Fibroblast of skin of back (primary cell): ENCODE data around the gene HOXD1.
A peak's percentile ranks its signal among the peaks of the same experiment; 100 is the strongest.

Source experiments
- DNase-seq: peaks from one replicate; pipeline ENCODE4 v3.0.0-alpha.2; 2013

Gene HOXD1

DNA sequence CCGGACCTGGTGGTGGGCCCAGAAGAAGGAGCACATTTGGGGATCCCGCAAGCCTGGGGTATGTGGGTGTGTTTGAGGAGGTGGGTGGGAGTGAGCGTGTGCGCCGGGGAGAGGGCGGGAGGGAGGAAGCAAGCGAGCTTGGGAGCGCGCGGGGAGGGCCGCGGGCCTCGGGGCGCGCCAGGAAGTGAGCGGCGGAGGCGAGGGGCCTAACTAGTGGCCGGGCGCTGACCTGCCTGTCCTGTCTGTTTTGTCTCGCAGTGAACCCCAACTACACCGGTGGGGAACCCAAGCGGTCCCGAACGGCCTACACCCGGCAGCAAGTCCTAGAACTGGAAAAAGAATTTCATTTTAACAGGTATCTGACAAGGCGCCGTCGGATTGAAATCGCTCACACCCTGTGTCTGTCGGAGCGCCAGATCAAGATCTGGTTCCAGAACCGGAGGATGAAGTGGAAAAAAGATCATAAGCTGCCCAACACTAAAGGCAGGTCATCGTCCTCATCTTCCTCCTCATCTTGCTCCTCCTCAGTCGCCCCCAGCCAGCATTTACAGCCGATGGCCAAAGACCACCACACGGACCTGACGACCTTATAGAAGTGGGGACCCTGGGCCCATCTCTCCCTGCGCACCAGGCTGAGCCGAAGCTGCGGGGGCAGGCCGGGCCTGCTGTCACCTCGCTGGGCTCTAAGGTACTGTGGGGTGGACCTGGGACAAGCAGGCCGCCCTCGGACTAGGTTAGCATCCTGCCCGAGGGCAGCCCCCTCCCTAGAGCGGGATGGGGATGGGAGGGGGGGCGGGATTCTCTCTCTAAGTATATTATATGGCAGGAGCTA is 35.9 kb upstream of the HOXD1 start:
- DNase-seq: no peak

DNA sequence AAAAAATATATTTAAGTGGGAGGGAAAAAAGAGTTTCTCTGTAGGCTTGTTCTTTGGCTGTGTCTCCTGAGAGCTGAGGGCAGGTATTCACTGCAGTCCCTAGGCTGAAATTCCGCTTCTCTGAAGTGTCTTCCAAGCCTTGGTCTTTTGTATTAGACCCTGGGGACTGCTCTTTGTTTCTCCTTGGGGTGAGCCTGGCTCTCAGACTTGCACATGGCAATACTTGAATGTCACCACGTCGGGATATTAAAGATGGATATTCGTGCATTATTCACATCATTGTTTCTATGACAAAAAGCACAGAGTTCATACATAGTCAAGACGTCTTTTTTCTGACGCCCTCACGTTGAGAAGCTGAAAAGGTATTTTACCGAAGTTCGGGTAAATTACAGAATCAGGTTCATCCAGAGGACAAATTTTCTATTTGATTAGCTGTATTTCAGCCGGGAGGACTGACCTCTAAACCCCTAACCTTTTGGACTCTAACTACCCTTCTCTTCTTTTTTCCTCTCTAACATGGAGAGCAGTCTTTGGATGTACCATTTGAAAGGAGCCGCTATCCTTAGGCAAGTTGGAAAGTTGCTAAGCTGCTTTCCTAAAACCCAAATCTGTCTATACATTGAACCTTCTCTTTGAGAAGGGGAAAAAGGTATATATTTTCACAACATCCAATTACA is 33.8 kb upstream of the HOXD1 start:
- DNase-seq: no peak

DNA sequence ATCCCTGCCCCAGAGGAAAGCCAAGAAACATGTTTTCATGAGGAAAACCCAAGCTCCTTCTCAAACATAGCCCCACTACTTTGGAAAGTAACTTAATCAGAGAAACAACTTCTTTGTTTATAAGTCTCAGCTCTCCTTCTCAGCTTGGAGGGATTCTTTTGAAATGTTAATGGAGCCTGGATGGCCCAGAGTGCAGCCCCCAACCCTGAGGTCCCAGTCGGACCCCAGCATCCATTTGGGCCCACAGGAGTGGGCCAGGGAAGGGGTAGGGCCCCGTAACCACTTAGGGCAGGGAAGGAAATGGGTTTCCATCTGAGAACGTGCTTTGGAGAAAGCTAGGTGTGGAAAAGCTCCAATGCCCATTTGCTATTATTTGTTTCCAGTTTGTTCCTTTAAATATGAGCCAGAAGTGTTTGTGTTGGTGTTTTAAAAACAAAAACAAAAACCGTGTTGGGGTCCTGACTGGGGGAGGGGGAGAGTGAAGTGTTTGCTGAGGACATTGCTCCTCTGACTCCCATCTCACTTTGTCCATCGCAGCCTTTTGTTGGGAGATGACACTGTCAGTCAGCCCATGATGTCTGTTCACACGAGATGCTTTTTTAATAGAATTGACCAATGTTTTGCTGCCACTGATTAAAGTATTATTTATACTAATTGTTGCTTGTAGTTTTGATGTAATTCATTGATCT is 33.0 kb upstream of the HOXD1 start:
- no peak for DNase-seq

DNA sequence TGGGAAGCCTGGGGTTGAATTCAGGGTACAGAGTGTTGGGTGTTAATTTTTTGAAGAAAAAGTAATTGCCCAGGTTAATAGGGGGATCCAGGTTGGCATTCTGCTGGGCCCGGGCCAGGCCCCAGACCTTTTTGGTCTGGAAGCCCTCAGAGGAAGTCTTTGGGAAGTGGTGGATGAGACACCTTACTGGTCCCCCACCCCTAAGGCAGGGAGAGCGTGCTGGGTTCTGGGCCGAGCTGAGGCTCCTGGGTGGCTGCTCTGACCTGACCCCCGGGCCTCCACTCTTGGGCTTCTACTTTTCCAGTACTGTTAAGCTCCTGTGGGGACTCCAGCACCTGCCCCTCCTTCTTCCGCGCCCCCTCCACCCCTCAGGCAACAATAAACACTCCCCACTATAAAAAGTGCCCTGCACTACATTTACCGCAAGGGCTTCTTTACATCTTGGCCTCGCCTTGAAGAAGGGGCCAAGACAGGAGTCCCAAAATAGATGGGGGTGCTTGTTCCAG is 32.1 kb upstream of the HOXD1 start:
- no peak for DNase-seq

DNA sequence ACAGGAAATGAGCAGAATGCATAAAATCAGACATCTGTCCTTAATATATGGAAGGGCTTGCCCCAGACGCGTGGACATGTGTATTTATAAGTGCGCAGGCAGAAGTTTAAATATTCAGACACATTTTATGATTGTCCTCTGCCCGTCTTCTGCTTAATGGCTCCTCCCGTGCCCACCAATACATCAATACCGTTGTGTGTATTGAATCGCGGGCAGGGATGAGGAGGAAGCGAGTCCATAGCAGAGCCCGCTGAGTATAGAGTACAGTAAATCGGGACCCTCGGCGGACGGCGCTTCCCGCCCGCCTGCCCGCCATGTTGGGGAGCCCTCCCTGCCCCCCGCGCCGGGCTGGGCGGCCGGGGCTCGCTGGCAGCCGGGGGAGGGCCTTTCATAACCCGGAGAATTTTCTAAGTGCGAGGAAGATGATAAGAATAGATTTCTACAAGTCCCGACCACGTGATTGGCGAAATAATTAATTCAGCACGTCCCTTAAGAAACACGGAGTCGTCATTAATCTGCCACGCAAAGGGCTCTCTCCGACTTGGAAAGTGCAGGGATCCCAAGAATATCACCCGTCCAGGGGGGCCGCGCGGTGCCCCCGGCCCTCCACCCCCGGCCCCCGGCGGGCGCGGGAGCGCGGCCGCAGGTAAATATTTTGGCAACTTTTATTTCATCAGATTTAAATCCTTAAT is 31.5 kb upstream of the HOXD1 start, which contains the start of gene HOXD3:
Gene HOXD3, plus strand, starts transcription at position 501 of the 692 bp plus-strand sequence. CDS start 11,808 bp downstream, outside the sequence.
- DNase-seq: no peak

DNA sequence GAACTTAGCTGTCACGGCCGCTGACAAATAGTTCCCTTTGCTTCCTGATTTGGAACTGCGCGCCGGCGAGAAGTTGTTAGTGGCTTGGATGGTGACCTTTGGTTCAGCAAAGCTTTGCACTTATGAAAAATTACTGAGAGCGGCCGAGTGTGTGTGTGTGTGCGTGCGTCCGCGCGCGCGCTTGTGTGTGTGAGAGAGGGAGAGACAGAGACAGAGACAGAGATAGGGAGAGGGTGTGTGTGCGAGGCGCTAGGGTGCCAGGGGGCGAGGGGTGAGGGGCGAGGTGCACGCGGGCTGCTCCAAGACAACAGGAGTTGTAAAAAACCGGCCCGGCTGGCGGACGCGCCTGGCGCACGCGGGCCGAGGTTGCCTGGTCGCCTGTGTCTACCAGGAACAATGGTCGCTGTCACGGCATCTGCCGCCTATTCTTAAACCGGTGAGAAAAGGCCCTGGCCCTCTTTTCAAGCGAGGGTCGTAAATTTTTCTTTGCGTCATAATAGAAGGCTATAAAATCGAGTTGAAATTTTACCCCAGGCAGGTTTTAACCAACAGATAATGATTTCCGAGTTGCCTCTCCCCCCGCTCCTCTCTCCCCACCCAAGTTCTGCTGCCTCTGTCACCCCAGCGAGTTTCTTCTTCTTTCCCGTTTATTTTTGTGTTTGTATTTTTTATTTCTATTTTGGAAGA is 30.8 kb upstream of the HOXD1 start:
- DNase-seq: peak; percentile 48

DNA sequence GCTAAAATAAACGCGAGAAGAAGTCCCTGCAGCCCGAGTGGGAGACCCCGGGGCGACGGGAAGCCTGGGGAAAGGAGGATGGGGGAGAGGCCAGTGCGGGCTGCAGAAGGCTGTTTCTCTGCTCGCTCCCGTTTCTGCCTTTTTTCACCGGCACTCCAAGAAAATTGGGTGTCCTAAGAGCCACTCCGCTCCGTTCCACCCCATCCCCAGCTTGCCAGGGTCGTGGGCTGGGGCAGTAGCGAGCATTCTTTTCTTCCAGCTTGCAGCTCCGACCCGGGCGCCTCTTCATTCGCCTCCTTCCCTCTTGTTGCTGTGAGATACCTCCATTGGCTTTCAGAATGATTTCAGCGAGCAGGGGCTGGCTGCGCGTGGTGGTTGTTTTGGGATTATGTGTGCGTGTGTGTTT is 30.3 kb upstream of the HOXD1 start:
- DNase-seq: peak; percentile 47

DNA sequence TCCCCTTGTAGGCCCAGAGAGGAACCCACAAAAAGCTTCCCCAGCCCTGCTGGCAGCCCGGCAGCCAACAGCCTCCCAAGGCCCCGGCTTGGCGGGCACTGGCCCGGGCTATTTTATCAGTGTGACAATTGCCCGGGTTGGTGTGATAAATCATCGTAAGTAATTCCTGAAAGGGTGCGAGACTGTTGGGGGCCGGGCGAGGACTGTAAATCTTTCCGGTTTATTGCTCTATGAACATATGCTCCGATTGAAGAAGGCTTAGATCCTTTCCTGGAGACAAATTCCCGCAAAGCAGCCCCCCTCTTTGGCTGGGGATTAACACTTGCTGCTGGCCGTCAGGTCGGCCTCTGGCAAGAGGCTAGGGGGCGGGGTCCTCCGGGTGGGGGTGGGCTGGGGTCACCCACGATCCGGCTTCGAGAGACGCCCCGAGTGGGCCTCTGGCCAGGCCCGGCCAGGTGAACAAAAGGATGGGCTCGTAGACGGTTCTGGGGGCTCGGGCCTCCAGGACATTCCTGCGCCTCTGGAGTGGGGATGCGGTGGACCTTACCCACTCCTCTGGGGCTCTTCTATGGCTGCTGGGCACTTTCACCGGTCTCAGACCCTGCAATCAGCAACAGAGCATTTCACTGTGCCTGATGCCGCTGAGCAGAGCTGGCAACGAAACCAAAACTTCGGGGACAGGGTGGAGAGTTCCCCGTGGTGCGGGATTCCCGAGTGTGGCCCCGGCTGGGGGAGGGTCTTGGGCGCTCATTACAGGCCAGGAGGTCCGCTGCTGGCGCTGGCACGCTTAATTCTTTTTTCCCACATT is 29.4 kb upstream of the HOXD1 start:
- DNase-seq: no peak

DNA sequence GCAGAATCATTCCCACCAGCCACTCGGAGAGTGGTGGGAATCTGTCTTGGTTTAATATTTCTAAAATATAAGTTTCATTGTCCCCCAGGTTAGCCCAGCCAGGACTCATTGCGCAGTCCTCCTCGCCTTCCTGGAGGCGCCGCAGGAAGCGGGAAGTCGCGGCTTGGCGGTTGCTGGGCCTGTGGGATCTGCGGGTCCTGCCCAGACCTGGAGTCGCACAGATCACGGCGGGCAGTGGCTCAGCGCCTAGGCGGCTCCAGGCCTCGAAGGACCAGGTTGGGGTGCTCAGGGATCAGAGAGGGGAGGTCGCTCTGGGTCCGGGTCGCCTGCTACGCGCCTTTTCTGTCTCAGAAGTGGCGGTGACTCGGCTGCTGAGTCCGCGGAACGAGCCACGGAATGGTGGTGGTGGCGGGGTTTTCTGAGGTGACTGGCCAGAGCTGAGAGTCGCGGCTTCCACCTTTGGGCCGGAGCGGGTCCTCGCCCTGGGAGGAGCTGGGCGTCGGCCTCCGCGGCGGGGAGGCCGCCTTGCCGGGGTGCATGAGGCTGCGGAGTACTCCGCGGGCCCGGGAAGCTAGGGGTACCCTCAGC is 28.7 kb upstream of the HOXD1 start:
- DNase-seq: no peak

DNA sequence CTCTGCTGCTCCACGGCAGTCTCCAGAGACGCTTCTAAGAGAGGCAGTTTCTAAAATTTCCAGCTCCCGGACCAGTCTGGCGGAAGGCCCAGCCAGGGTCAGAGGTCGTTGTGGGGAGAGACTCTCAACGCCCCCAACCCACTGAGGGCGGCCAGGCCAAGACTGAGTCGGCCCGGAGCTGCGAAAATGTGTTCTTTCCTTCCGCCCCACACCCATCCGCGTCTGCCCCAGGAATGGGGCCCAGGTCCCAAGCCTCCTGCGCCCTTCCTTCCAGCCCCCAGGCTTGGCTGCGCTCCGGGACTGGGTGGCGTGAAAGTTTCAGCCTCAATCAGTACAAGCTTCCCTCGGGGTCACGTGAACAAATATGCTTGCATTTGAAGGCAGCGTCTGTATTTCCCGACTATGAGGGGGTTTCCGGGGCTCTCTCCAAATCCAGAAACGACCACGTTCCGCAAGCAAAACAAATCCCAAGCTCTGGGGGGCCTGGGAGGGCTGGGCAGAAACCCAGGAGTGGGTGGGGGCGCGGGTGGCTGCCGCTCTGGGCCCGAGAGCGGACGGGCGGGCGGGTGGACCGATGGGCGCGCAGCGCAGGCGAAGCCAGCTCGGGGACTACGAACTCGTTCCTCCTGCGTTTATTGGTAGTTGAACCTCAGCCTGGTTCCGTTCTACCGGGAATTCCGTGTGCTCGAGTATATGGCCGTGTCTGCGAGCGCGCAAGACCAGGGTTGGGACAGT is 28.1 kb upstream of the HOXD1 start:
- peak; percentile 41 for DNase-seq

DNA sequence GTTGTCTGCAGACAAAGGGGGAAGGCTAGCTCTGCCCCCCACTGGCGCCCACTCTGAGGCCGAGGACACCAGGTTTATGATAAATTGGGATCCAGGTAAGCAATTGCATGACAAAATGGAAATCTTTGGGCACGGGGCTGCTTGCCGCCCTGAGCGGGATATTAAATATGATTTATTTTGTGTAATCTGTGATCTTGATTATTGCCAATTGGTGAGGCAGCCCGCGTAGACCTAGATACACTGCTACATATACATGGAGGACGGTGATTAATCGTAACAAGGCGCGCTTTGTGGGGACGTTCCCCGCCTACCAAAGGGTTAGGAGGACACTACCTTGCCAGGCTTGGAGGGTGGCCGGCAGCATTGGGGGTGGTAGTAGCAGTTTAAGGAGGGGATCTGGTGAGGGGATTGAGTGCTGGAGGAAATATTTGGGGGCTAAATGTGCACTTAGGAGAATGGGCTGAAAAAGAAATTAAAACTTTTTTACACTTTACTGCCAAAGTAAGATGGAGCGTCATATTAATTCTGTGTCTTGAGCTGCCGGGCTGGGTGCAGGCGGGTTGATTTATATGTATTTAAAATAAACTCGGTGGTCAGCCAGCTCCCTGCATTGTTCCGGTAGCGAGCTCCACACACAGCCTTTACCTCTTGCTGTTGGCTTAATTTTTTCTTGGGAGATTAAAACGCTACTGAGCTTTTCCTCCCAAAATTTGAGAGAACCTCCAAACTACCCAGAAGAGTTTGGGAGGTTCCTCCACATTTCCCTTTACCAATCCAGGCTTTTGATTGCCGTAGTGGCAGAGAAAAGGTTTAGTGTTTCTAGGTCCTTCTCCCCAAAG is 27.3 kb upstream of the HOXD1 start:
- DNase-seq: no peak

DNA sequence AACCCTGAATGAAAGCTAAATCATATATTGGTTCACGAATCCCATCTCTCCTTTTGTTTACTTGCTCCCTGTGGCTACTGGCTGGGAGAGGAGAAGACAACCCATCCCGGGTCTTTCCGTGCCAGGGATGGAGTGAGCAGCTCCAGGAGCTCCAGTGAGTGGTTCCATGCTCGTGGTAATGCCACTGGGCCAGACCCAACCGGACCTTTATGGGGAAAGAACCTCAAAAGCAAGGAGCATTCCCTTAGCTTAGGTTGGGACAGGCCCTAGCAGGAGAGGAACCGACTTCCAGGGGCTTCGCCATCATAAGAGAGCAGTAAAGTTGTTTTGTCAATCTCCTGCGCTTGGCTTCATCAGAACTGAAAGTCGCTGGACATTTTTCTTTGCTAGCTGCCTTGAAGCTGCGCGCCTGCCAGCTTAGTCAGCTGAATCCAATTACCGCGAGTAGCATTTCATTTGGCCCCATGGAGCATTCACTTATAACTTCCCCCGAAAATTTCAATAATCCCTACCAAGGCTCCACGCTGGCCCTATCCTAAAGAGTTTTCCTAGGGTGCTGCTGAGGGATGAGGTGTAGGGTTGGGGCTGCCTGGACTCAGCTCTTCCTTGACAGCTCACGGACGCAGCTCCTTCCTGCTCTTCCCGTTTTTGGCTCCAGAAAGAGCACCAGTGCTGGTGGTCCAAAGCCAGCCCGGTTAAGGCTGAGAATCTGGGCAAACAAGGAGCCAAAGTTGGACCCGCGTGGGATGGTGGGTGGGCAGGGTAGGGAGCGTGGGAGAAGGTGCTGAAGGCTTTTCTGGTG is 26.4 kb upstream of the HOXD1 start:
- DNase-seq: peak; percentile 84

DNA sequence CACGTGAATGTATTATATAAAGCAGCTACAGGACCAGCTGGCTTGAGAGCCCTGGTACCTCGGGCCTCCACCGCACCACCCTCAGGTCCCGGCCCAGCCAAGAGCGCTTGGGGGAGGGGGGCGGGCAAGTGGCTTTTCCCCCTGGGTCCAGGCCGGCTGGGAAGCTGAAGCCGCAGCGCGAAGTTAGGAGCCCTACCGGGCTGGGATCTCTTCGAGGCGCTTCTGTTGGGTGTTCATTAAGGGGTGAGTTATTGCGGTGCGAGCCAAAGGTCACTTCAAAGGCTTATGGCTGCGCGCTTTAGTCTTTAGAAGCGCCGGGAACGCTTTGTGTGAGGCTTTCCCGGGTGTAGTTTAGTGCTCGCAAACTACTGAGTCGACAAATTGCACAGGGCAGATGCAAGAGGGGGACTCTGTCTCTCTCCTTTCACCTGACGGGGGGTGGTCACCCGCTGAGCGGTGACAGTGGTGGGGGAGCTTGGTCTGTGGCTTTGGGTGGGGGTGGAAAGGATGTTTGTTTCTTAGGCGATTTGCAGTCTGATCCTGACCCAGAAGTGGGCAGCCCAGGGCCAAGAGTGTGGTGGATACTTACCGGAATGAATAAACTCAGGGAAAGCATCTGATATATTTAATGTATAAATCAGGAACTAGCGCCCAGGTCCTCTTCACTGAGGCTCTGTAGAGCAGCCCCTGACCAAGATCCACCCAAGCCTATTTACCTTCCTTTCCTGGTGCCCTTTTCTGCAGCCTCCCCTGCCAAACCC is 25.4 kb upstream of the HOXD1 start:
- DNase-seq: no peak

DNA sequence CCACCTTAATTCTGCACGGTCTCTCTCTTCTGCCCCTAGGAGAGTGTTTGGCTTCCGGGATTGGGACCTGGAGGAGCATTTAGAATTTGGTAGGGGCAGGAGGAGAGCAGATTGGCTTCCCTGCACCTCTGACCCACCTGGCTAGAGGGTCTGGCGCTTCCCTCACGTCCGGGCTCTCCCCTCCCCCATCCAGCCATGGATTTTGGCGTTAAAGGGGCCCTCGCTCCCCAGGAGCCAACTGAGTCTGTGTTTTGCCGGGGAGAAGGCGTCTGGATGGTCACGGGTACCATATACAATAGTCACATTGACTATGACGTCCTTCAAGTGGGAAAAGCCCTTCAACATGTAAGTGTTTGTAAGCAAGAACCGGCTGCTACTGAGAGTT is 24.8 kb upstream of the HOXD1 start:
- no peak for DNase-seq

DNA sequence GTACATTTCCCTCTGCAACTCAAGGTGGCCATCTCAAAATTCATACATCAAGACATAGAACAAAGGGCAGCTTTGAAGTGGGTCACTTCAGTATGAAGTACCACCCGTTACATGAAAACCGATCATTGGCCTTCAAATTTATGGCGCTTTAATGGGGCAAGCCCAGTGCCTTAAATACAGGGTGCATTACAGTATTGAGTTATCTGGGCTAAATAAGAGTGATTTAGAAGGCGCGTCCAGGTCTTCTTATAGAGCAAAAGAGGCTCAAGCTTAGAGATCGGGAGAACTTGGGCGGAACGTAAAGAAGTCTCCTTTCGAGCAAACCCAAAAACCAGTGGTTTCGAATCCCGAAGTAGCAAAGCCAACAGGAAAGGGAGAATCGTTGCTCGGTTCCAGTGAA is 24.3 kb upstream of the HOXD1 start:
- DNase-seq: no peak

DNA sequence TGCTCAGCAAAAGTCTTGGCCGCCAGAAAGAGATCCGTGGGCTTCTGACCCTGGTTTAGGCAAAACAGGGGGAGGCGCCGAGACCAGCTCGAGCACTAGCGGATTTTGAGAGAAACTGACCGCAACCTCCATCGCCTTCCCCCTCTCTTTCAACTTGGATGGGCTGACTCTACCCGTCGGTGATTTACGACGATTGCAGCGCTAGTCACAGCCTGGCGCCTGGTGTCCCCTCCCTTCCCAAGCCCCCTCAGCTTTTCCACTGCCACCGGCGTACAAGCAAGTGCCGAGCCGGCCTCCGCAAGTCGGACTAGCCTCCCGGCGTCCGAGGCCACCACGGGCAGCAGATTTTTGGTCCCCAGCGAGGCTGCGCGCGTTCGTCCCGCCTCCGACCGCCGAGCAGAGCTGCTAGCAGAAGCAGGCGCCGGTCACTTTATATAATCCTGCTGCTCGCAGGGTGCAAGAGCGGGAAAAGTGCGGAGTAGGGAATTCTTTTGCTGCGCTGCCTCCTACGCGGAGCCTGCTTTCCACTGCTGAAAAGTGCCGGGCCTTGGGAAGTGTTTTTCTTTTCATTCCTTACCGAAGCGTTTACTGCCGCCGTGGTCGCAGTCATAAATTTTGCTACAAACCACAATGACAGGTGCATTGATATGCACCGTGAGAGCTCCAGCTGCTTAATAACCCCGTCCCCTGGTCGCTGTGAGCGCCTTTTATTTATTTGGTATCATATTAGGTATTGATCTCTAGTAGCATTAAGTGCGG is 23.7 kb upstream of the HOXD1 start:
- DNase-seq: no peak
